MG63 (cell line): ENCODE results near the gene PLD5. TPM values are rescaled to one million over a fixed set of nuclear protein-coding genes. Genes with fewer than 3 reads are reported as not detected.
"Not testable (repeated sequence)": the region's sequence is repeated elsewhere in the genome, so short reads cannot be mapped to it uniquely, and the experiment has no call there.

Source experiments
- DNase-seq: peaks from one replicate; pipeline ENCODE4 v3.0.0-alpha.2; 2020
- H3K27me3 ChIP-seq: fragments of 250-450 bp; sonication (Bioruptor Pico); 2 replicates; pipeline ENCODE4 v1.5.1; 2020; ENCODE audit warnings: mild to moderate bottlenecking, moderate library complexity
- H3K36me3 ChIP-seq: fragments of 250-450 bp; sonication (Bioruptor Pico); 2 replicates; pipeline ENCODE4 v1.5.1; 2020; ENCODE audit warnings: mild to moderate bottlenecking, moderate library complexity
- H3K4me3 ChIP-seq: fragments of 250-450 bp; sonication (Bioruptor Pico); 2 replicates; pipeline ENCODE4 v1.5.1; 2020; ENCODE audit warnings: mild to moderate bottlenecking, moderate library complexity
- H3K9me3 ChIP-seq: fragments of 250-450 bp; sonication (Bioruptor Pico); 2 replicates; pipeline ENCODE4 v1.5.1; 2020; ENCODE audit warnings: mild to moderate bottlenecking, moderate library complexity
- total RNA-seq: library from RNA; depleted of rRNA; stranded (reverse); fragments of >200 nt; shearing (Covaris generic); gene quantifications from 2 replicates; pipeline ENCODE4 v1.2.3, GENCODE V29; 2014; ENCODE audit warnings: low replicate concordance

PLD5 gene
- total RNA-seq, 1 experiment from 2014 or later, result 0.03 TPM

DNA sequence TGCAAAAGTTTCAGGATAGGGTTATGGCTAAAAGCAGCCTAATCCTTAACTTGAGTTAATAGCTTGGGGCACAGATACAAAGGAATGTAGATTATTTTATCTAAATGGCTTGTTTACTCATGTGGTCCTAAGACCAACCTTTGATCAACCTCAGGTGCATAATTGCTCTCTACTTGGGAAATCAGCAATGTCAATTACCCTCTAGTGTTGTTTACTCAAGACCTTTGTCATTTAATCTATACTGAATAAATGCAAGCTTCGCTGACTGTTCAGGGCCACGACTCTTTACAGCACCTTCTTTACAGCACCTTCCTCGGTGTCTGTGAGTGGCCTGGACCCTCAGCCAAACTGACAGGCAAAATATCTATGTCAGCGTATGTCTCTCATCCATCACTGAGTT is 308.1 kb downstream of the PLD5 start:
- H3K36me3 ChIP-seq, result no peaks in the 10 kb centered on the region
- H3K27me3 ChIP-seq, result no peaks in the 10 kb centered on the region
- H3K4me3 ChIP-seq, result no peak overlapping the region
- no peak for DNase-seq
- peaks cover 8% of the 10 kb centered on the region for H3K9me3 ChIP-seq

DNA sequence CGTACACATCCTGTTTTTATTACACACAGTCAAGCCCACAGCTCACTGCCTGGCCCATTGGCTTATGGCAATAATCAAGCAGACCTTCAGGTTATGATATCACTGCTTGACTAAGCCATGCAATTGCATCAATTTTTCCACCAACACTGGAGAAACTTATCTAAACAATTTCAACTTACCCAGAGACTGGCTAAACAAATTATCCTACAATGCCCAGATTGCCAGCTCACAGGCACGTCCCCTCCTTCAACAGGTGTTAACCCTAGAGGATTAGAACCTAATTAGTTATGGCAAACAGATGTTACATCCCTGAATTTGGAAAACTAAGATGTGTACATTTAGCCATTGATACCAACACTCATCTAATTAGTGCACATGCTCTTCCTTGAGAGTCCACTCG is 310.0 kb downstream of the PLD5 start:
- H3K27me3 ChIP-seq, DNase-seq, H3K9me3 ChIP-seq, H3K4me3 ChIP-seq, H3K36me3 ChIP-seq: not testable (repeated sequence)

- H3K27me3 ChIP-seq, H3K36me3 ChIP-seq, H3K4me3 ChIP-seq, H3K9me3 ChIP-seq, DNase-seq: not testable (repeated sequence)
Measured at GRCh38 chr1:242212961-242213360, 311.5 kb downstream of the PLD5 start.

GRCh38 chr1:242212401-242212800 is 312.1 kb downstream of the PLD5 start:
- Histone ChIP-seq H3K36me3 (no peaks in the 10 kb centered on the region), H3K9me3 (peaks cover 8% of the 10 kb centered on the region), H3K27me3 (no peaks in the 10 kb centered on the region), H3K4me3 (no peak overlapping the region)
- no peak for DNase-seq

DNA sequence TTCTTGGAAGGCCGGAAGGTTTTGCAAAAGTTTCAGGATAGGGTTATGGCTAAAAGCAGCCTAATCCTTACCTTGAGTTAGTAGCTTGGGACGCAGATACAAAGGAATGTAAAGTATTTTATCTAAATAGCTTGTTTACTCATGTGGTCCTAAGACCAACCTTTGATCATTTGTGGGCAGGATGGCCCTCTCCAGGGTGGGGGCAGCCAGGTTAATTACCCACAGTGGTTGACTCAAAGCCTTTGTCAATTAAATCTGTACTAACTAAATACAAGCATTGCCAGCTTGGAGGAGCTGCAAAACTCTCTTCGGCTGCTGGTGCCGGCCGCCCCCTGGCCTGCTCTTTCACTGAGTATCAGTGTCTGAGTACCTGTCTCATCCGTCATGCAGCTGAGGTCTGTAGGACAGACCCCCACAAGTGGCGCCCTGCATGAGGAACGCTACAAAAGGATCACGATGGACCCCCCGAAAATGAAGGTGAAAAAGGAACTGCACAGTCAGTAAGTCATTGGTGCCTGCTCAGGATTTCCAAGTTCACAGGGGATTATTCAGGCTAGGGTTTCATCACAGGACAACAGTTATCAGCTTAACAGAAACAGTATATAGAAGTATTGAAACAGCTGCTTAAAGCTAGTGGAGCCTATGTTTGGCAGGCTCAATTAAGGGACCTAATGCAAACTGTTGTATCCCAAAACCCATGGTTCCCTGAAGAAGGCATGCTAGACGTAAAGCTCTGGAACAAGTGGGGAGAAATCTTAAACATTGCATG is 313.1 kb downstream of the PLD5 start:
- Histone ChIP-seq H3K36me3 (no peaks in the 10 kb centered on the region), H3K9me3 (peaks cover 3% of the 10 kb centered on the region), H3K27me3 (no peaks in the 10 kb centered on the region), H3K4me3 (no peak overlapping the region)
- no peak for DNase-seq

DNA sequence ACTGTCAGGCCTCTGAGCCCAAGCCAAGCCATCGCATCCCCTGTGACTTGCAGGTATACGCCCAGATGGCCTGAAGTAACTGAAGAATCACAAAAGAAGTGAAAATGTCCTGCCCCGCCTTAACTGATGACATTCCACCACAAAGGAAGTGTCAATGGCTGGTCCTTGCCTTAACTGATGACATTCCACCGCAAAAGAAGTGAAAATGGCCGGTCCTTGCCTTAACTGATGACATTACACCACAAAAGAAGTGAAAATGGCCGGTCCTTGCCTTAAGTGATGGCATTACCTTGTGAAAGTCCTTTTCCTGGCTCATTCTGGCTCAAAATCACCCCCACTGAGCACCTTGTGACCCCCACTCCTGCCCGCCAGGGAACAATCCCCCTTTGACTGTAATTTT is 314.2 kb downstream of the PLD5 start:
- not testable (repeated sequence) for H3K36me3 ChIP-seq, H3K9me3 ChIP-seq, H3K27me3 ChIP-seq, DNase-seq, H3K4me3 ChIP-seq

DNA sequence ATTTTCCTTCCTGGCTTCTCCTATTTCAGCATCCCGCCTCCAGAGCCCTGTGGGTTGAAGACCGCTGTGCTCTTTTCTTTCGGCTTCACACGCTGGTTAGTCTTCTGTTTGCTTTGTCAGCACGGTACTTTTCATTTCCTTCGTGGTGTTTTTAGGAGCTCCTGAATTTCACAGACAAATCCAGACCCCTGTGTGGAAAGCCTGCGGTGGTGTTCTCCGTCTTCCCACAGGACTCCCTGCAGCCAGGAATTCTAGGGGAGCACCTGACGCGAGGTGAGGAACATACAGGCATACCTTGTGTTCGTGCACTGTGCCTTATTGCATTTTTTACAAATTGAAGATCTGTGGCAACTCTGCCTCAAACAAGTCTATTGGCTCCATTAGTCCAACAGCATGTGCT is 315.4 kb downstream of the PLD5 start:
- H3K27me3 ChIP-seq, result no peaks in the 10 kb centered on the region
- no peak overlapping the region for H3K4me3 ChIP-seq
- no peaks in the 10 kb centered on the region for H3K36me3 ChIP-seq
- DNase-seq, result no peak
- H3K9me3 ChIP-seq, result no peaks in the 10 kb centered on the region

- Histone ChIP-seq H3K9me3 (no peaks in the 10 kb centered on the region), H3K27me3 (no peaks in the 10 kb centered on the region), H3K36me3 (no peaks in the 10 kb centered on the region), H3K4me3 (no peak overlapping the region)
- no peak for DNase-seq
Measured at GRCh38 chr1:242208021-242208420, 316.5 kb downstream of the PLD5 start.

DNA sequence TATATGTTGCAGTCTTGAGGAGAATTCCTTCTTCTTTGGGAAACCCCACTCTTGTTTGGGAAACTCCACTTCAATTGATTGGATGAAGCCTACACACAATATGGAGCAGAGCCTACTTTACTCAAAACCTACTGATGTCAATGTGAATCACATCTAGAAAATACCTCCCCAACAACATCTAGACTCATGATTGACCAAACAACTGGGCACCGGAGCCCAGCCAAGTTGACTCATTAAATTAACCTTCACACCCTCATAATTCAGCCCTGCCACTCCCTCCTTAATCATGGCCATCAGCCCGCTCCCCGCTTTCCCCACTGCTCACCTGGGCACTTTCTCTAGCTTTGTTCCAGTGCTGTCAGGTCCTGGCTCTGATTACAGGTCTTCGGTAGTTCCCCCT is 317.5 kb downstream of the PLD5 start:
- Histone ChIP-seq H3K36me3 (no peaks in the 10 kb centered on the region), H3K4me3 (no peak overlapping the region), H3K9me3 (no peaks in the 10 kb centered on the region), H3K27me3 (no peaks in the 10 kb centered on the region)
- DNase-seq, result peak; percentile 45

DNA sequence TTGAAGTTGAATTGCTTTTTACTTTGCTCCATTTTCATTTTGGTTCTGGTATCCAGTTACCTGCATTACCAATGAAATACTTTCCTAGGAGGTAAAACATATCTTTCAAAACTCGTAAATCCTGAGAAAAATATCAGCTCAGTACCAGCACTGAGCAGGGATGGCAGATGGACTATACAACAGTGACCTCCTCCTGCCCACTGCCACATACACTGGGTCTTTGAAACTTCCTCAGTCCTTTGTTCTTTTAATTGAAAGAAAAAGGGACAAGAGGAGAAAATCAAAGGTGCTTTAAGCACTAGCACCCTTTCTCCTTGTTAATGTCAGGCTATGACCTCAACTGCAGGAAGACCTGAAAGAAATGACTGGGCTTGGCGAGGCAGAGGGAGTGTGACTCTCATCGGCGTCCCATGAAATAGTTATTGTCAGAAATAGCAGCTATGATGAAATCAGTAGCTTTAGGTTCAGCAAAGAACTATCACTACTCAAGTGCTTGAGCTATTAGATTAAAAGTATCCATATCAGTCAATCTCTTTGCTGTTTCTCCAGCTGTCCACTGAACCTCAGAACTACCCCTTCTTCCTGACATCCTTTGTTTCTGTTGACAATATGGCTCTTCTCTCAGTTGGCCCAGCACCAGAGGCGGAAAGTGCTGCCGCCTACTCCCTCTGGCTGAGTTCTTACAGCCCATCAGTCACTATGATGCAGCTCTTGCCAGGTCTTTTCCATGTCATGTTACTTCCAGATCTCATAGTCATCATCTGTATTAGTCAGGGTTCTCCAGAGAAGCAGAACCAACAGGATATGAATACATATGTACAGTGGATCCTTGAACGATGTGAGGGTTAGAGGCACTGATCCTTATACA is 318.6 kb downstream of the PLD5 start:
- peak; percentile 94 for DNase-seq
- Histone ChIP-seq H3K27me3 (no peaks in the 10 kb centered on the region), H3K4me3 (no peak overlapping the region), H3K9me3 (no peaks in the 10 kb centered on the region), H3K36me3 (no peaks in the 10 kb centered on the region)

- H3K27me3 ChIP-seq, result no peaks in the 10 kb centered on the region
- H3K9me3 ChIP-seq, result no peaks in the 10 kb centered on the region
- DNase-seq, result no peak
- H3K36me3 ChIP-seq, result no peaks in the 10 kb centered on the region
- no peak overlapping the region for H3K4me3 ChIP-seq
Measured at GRCh38 chr1:242203262-242203661, 321.2 kb downstream of the PLD5 start.

DNA sequence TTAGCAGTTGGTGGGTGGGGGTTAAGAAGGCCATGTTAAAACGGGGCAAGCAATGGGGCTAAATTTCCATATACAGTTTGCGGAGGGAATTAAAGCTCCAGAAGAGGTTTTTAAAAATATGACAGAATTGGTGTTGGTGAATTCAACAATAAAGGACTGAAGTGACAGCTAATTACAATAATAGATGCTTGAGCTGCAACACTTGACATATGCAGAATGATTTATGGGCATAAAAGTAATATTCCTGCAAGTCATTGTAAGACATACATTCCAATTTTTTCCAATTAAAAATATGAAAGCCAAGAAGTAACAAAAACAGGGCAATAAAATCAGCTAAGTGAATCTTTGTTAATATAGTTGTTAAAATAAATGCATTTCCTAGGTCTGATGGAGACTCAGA is 323.4 kb downstream of the PLD5 start:
- Histone ChIP-seq H3K27me3 (no peaks in the 10 kb centered on the region), H3K36me3 (no peaks in the 10 kb centered on the region), H3K4me3 (no peak overlapping the region), H3K9me3 (no peaks in the 10 kb centered on the region)
- no peak for DNase-seq

DNA sequence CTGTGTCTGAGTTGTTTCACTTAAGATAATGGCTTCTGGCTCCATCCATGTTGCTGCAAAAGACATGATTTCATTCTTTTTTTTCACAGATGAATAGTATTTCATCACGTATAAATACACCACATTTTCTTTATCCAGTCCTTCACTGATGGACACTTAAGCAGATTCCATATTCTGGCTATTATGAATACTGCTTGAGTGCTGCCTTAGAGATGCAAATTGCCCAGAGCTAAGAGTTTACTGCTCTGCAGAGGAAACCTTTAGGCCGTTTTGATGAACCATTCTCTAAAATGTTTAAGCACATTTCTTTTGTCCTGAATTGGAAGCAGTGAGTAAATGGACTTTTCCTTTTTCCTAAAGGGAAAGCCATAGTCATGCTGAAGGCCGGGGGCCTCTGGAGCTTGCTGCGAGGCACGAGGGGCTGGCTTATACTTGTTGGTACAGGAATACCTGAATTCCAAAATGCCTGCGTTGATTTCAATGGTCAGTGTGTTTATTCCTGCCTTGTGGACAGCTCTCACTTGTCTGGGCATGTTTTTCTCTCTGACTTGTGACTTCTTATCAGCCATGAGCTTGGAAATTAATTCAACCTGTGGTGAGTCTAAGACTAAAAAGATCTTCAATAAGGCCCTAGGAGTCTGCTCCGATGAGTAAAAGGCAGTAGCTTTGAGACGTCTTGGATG is 324.6 kb downstream of the PLD5 start:
- Histone ChIP-seq H3K9me3 (no peaks in the 10 kb centered on the region), H3K27me3 (no peaks in the 10 kb centered on the region), H3K36me3 (no peaks in the 10 kb centered on the region), H3K4me3 (no peak overlapping the region)
- no peak for DNase-seq

DNA sequence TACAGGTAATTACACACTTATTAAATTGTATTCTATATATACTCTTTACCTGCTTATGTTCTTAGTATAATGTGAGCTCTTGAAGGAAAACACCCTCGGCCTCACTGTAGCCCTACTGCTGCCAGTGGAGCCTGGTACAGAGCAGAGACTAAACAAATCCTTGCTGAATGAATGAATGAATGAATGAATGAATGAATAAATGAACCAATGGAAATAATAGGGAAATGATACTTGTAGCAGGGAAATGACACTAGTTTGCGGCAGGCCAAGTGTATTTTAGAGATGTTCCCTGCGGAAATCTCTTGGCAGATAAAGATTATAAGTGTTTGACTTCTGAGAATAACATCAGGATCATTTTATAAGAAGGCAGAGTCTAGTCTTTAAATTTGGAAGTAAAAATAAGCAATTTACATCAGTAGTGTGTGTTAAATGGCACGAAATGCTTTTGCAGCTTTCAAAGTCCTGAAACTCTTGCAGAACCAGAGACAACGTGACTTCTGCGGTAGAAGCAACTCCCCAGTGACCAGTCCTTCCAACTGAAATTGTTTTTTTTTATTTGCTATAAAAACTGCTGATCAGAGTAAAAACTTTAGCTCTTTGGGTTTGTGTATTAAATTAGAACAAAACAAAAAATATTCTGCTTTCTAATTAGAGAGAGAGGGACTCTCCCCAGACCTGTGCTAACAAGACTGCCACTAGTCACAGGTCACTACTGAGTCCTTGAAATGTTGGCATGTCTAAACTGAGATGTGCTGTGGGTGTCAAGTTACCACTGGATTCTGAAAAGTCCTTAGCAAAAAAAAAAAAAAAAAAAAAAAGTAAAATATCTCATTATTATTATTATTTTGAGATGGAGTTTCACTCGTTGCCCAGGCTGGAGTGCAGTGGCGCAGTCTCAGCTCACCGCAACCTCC is 326.3 kb downstream of the PLD5 start:
- Histone ChIP-seq H3K36me3 (no peaks in the 10 kb centered on the region), H3K9me3 (no peaks in the 10 kb centered on the region), H3K4me3 (no peak overlapping the region), H3K27me3 (no peaks in the 10 kb centered on the region)
- DNase-seq, result no peak

- H3K9me3 ChIP-seq, result no peaks in the 10 kb centered on the region
- H3K27me3 ChIP-seq, result no peaks in the 10 kb centered on the region
- DNase-seq, result no peak
- no peak overlapping the region for H3K4me3 ChIP-seq
- no peaks in the 10 kb centered on the region for H3K36me3 ChIP-seq
Measured at GRCh38 chr1:242196914-242197313, 327.6 kb downstream of the PLD5 start.

GRCh38 chr1:242196101-242196500 is 328.4 kb downstream of the PLD5 start:
- no peak for DNase-seq
- no peaks in the 10 kb centered on the region for H3K27me3 ChIP-seq
- H3K4me3 ChIP-seq, result no peak overlapping the region
- no peaks in the 10 kb centered on the region for H3K36me3 ChIP-seq
- no peaks in the 10 kb centered on the region for H3K9me3 ChIP-seq
